Central memory CD4-positive, alpha-beta T cell (primary cell): ENCODE measurements around the gene FKBP5.
"Not testable (repeated sequence)": the region's sequence is repeated elsewhere in the genome, so short reads cannot be mapped to it uniquely, and the experiment has no call there.

ENCODE experiments used
- DNase-seq: peaks from one replicate; pipeline ENCODE4 v3.0.0; 2022

FKBP5 gene

DNA sequence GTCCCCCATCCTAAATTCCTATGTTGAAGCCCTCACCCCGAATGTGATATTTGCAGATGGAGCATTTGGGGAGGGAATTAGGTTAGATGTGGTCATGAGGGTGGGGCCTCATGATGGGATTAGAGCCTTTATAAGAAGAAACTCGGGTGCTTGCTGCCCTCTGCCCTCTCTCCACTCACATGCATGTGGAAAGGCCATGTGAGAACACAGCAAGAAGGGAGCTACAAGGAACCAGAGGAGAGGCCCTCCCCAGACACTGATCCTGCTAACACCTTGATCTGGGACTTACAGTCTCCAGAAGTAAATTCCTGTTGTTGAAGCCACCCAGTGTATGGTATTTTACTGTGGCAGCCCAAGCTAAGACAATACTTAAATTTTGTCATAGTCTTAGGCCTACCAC, 106.4 kb downstream of the FKBP5 start:
- DNase-seq = no peak

DNA sequence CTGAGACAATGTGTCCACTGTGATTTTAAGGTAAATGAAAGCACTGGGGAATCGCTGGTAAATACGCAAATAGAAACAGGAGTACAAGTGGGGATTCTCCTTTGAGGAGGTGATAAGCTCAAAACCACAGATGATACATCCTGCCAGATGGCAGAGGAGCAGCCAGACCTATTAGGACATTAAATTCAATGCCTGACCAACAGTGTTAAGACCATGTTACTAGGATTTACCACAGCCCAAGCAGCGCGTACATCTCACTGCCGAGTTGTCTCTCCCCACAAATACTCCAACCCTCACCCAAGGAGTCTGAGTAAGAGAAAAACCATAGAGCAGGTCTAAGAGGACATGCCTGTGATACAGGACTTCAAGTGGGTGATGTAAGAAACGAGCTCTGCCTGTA, 107.1 kb downstream of the FKBP5 start:
- DNase-seq = no peak

DNA sequence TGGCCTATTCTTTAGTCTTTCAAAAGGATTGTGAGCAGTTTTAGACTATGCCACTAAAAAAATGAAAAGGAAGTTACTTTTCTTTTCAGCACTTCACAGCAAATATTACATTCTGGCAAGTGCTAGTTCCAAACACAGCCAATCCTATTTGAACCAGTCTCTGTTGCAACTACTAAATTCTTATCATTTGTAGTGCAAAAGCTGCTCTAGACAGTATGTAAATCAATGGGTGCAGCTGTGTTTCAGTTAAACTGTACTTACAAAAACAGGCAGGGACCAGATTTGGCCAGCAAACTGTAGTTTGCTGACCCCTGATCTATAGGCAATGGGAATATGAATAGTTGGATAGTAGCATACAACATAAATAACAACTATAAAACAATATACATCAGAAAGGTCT, 107.9 kb downstream of the FKBP5 start:
- no peak for DNase-seq

DNA sequence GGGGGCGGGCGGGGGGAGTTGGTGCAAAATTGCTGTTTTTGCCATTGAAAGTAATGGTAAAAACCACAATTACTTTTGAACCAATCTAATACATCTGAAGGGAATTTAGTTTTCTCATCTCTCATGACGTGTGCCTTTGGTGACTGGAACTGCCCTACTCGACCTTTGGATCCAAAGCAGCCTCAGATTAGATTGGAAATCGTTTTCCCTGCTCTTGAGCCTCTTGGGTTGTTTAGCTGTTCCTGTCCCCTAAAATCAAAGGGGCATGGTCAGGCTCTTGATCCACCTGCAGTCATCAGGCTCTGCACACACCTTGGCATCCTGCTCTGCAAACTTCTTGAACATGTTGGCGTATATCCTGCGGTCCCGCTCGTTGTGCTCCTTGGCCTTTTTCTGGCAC, 112.0 kb downstream of the FKBP5 start:
- no peak for DNase-seq

DNA sequence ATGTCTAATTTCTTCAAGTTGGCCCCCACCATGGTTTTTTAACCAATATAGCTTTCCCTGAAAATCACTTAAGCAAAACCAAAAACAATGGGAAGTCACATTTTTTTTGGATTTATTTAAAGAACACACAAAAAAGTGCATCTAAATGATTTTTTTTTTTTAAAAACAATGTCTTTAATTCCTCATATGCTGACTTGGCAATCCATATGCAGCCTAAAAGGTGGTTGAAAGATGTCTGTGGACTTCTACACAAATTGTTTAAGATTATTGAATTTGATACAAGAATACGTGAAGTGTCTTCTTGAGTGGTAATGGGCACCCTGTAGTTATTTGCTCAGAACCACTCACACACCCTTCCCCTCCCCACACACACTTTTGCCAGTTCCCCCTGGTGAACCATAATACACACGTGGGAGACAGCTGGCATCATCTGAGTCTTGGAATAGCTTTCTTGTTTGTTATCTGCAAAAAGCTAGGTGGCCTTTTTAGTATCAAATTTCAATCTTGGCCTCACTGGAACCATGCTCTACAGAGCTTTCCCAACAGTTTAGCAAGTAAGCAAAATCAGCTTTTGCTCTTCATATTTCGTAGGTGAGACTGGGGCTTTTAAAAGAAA, 115.1 kb downstream of the FKBP5 start:
- DNase-seq = no peak

DNA sequence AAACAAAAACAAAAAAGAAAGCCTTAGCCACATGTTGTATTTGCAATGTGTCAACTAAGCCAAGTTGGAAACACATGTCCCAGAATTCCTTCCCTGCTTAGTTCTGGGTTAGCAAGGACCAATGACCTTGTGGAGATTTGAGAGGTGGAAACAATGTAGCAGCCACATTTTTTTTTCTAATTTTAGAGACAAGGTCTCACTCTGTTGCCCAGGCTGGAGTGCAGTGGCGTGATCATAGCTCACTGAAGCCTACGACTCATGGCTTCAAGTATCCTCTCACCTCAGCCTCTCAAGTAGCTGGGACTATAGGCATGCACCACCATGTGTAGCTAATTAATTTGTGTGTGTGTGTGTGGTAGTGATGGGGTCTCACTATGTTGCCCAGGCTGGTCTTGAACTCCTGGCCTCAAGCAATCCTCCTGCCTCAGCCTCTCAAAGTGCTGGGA, 117.8 kb downstream of the FKBP5 start:
- DNase-seq = not testable (repeated sequence)

DNA sequence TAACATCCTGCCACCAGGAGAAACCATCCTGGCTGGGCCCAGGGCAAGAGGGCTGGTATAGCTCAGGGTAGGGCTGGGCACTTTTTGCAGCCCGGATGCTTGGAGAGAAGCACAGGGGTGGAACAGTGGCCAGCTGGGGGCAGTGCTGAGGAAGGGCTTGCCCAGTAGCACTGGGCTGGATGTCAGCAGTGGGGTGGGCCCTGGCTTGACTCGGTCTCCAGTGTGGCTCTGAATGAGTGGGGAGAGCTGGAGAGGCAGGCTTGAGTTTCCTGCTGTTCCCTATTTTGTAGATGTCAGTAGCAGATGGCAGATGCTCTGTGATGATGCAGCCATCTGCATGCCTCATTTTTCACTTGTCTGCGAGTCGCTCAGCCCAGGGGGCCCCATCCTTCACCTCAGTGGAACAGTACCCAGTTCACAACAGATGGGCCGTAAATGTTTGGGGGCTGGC, 119.7 kb downstream of the FKBP5 start:
- peak; percentile 7 for DNase-seq

DNA sequence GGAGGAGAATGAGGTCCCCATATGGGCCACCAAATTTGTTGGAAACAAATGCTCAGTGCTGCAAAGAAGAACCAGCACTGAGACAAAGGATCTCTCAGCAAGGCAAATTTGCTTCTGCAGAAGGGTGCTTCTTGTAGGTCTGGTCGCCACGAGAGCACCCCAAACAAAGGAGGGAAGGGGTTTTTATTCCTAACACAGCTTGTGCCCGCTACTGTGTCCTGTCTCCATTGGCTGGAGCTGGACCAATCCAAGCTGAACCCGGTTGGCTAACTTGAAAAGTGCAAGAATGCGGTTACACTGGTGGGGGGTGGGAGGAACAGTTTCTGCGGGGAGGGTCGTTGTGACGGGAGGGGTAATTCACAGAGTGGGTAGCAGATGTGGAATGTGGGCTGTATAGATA, 121.9 kb downstream of the FKBP5 start:
- no peak for DNase-seq

DNA sequence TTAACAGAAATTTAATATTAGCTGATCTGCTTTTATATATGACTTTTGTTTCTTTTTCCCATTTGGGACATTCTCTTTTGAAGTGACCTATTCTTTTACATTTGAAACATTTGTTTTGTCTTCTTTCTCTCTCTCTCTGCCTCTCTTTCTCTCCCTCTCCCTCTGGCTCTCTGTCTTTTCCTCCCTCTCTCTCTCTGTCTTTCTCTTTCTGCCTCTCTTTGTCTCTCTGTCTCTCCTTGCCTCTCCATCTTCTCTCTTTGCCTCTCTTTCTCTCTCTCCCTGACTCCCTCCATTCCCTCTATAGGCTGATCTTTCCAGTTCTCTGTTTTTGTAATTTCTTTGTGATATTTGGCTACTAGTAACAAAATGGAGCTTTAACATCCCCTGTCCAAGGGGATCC, 124.0 kb downstream of the FKBP5 start:
- DNase-seq = no peak

DNA sequence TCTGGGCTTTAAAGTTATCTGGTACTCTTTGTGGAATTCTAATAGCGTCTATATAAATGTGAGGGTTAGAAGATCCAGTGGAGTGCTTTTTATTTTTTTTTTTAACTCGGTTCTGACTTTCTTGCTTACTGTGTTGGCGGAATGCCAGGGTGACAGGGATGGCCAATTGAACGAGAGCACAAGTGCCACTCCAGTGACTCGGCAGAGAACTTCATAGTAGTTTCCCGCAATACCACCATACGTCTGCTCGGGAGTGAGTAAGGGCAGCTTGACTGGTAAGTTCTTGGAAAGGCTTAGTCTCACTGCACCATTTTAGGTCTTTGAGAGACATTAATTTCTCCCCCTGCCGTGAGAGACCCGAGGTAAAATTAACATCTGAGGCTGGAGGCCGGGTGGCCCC, 126.7 kb downstream of the FKBP5 start:
- no peak for DNase-seq

DNA sequence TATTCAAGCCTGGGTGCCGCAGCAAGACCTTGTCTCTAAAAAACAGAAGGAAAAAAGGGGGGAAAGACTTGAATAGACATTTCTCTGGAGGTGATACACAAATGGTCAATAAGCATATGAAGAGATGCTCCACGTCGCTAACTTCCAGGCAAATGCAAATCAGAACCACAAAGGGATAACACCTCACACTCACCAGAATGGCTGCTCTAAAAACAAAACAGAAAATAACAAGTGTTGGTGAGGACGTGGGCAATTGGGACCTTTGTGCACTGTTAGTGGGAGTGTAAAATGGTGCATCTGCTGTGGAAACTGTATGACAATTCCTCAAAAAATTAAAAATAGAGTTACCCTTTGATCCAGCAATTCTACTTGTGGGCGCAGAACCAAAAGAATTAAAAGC, 127.6 kb downstream of the FKBP5 start:
- DNase-seq = no peak

DNA sequence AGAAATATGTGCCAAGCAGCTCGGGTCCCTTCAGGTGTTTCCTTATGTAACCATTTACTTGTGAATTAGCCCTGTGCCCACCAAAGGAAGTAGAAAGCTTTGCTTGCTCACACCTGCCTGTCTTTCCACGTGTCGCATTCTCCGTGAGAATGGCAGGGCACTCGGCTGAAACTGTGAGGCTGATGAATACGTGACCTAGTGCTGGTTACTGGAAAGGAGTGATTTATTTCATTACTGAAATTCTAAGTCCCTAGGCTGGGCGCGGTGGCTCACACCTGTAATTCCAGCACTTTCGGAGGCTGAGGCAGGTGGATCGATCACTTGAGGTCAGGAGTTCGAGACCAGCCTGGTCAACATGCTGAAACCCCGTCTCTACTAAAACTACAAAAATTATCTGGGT, 130.1 kb downstream of the FKBP5 start:
- DNase-seq = no peak

DNA sequence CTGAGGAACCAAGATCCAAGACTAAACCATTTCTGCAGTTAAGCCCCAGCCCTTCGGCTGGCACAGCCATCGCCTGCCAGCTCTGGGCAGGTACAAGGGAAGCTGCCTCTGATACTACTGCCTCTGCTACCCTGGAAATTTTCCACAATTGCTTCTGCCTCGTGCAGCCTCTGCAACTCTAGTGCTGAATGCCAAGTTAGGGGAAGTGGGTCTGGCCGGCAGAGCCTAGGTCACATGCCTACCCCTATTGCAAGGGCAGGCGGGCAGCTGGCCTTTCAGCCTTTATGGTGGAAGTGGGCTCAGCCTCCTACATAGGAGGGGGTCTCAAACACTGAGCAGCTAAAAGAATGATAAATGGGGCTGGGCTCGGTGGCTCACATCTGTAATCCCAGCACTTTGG, 131.5 kb downstream of the FKBP5 start:
- no peak for DNase-seq

DNA sequence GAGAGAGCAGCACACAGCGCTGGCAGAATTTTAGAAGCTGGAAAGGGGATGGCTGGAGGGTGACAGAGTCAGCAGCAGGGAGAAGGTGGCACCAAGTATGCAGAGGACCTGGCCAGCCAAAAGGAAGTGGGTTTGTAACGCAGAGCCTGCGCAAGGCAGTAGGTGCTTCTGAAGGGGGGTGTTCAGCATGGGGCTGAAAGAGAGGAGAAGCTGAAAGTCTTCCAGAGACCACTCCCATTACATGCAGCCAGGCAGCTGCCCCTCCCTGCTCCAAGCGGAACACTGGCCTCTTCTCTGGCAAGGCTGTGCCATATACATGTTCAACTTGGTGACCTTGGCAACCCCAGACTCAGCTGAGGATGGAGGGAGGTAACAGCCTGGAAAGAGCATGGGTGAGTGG, 133.9 kb downstream of the FKBP5 start:
- DNase-seq = no peak

DNA sequence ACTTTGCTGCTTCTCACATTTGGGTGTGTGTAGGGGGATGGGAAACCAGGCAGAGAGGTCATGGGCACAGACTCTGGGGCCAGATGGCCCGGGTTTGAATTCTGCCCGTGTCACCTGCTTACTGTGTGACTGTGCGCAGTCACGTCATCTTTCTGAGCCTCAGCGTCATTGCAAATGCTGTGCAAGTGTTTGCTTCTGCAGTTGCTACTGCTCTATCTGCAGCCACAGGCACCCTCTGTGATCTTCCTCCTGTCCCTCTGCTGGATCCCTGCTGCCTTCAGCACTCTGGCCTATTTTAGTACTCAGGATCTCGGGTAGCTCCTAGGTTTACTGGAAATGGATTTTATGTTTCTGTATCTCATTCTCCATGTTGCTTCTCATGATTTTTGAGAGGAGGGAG, 135.4 kb downstream of the FKBP5 start:
- no peak for DNase-seq

DNA sequence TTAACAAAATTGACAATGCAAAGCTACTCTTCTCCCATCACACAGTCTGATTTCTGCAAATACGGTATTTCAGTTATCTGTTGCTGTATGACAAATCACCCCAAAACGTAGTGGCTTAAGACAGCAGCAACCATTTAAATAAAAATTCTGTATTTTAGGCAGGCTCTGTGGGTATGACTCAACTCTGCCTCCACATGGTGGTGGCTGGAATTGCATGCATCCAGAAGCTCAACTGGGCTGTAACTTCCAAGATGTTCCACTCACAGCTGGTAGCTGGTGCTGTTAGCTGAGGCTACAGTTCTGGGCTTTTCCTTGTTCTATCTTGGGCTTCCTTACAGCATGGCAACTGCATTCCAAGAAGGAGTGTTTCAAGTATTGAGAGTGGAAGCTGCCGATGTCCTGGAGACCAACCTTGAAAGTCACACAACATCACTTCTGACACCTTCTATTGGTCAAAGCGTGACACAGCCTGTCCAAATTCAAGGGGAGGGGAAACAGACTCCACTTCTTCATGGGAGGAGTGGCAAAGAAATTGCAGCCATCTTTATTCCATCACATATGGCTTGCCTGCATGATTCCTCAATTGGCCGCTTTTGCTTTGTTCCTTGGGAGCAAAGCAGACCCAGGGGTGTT, 136.3 kb downstream of the FKBP5 start:
- peak; percentile 54 for DNase-seq

DNA sequence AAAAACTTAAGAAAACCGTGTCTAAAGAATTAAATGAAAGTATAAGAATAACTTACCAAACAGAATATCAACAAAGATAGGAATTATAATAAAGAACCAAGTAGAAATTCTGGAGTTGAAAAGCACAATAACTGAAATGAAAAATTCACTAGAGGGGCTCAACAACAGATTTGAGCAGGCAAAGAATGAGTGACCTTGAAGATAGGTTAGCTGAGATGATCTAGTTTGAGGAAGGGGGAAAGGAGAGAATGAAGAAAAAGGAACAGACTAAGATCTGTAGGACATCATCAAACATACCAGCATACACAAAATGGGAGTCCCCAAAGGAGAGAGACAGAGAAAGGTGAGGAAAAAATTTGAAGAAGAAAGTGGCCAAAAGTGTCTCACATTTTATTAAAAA, 138.3 kb downstream of the FKBP5 start:
- DNase-seq = no peak

DNA sequence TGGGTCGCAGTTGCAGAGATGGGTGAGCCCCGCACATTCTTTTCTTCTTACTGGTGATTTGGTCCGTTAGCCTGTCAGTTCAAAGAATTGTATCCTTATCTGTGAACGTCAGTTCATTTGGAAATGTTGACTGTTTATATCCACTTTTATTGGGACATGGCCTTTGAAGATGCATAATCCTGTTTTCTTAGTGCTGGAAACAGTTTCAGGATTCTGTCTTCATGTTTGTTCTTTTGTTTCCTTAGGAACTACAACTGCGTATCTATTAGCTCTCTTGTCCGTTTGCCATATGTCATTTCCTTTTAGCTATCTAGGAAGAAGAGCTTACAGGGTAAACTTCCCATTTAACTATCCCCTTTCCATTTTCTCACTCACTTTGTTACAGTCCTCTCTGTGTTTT, 141.0 kb downstream of the FKBP5 start:
- DNase-seq = no peak

DNA sequence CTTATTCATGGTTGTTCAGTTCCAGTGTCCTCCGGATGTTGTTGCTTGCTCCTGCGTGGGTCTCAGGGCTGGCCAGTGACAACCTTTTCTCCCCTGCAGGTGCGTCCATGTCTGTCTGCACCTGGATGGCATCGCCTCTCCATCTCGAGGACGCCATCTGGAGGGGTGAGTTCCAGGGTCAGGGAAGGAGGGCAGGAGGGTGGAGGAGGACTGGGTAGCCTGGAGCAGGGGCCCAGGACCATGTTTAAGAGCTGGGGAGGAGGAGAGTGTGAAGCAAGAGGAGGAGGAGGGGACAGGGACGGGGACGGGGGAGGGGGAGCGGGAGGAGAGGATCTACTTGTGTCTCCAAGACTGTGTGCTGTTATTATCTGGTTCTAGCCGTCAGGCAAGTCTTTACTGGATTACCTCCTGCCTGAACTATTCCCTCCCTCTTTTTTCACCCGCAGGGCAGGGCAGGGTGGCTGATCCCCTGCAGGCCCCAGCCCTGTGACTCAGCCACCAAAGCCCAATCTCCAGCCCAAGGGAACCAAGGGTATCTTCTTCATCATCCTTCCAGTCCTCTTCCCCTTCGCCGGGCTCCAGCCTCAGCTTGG, 143.8 kb downstream of the FKBP5 start:
- no peak for DNase-seq

DNA sequence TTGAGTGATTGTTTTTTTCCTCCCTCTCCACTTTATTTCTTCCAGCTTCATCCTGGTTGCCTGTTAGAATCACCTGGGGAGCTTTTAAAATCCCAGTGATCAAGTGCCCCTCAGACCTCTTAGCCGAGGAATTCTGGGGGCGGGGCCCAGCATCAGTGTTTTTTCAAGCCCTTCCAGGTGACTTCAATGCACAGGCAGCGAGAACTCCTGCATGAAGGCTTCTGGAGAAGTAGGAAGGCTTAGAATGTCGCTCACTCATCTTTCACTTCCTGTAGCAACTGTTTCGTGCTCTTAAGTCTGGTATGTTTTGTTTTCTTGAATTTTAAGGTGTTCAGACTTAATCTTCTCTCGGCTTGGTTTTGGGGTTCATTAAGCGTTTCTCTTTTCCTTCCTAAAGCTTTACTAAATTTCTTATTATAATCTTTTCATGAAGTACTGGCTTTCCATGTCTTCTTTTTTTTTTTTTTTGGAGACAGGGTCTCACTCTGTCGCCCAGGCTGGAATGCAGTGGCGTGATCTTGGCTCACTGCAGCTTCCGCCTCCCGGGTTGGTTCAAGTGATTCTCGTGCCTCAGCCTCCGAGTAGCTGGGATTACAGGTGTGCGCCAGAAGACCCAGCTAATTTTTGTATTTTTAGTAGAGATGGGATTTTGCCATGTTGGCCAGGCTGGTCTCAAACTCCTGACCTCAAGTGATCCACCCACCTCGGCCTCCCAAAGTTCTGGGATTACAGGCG, 145.1 kb downstream of the FKBP5 start:
- no peak for DNase-seq

DNA sequence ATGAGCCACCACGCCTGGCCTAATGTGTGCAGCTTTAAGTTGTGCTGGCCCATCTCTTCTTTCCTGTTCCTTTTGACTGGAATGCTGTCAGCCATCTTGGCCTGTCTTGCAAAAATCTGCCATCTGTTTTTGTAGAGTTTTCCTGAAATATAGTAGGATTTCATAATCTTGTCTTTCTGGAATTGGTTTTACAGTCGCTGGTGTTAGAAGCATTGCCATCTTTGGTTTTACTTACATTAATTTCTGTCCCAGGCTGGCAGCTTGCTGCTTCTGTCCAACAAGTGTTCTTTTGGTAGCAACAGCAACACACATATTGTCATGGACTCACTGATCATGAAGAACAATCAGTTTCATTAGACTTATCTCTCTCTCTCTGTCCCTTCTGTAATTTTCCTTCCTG, 146.9 kb downstream of the FKBP5 start:
- DNase-seq = no peak

DNA sequence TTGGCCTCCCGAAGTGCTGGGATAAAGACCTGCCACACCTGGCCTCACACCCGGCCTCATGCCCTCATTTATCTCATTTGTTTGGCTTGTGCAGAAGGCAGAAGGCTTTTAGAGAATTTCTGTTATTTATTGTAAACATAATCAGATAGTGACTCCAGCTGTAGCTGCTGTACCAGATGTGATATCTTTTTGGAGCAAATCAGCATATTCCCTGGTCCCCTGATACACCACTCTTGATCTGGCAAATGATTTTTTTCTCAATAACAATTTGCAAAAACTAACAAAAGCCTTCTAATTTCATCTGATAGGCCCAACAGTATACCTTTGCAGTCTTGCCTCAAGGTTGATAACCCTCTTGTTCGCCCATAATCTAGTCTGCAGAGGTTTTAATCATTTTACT, 149.5 kb downstream of the FKBP5 start:
- no peak for DNase-seq

DNA sequence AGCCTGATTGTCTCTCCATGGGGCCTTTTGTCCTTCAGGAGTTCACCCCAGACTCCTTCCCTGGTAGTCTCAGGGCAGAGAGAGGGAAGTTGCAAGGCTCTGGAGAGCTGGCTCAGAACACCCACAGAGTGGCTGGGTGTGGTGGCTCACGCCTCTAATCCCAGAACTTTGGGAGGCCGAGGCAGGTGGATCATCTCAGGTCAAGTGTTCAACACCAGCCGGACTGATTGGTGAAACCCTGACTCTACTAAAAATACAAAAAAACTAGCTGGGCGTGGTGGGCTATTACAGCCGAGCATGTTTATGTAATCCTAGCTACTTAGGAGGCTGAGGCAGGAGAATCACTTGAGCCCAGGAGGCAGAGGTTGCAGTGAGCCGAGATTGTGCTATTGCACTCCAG, 152.9 kb downstream of the FKBP5 start:
- DNase-seq = not testable (repeated sequence)
